KG1 (cell line): ENCODE measurements around the gene TMEM187.

Experiments
- DNase-seq: peaks from one replicate; lab custom pipeline; 2025; lab: John Stamatoyannopoulos, UW

TMEM187 gene

GRCh38 chrX:154019633-154020528 is 47.3 kb downstream of the TMEM187 start, which contains the start of gene IRAK1:
IRAK1 (minus strand) TSS chrX:154019902; CDS start chrX:154019812, 90 bp downstream.
- DNase-seq, result peak; percentile 5

- no peak for DNase-seq
Measured at GRCh38 chrX:154020536-154021115, 48.1 kb downstream of the TMEM187 start.

DNA sequence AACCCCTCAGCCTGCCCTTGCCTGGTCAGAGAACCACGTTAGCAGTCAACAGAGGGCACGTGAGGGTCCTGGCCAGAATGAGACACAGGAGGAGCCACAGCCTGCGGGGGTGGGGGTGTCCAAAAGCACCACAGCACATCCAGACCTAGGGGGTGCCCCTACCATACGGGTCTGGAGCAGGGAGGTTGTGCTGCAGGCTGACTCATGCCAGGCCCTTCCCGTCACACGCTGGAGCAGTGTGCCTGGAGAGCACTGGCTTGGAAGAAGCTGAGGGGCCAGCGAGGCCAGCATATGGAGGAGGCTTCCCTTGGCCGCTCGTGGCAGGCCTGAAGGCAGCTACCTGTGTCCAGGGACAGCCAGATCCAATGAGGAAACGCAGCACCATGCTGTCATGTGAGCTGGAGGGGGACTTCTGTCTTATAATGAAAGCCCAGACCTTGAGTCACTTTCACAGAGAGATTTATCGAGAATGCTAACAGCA is 48.6 kb downstream of the TMEM187 start:
- DNase-seq, result no peak

- no peak for DNase-seq
Measured at GRCh38 chrX:154022108-154022507, 49.6 kb downstream of the TMEM187 start.

- no peak for DNase-seq
Measured at GRCh38 chrX:154023276-154024000, 50.9 kb downstream of the TMEM187 start.

DNA sequence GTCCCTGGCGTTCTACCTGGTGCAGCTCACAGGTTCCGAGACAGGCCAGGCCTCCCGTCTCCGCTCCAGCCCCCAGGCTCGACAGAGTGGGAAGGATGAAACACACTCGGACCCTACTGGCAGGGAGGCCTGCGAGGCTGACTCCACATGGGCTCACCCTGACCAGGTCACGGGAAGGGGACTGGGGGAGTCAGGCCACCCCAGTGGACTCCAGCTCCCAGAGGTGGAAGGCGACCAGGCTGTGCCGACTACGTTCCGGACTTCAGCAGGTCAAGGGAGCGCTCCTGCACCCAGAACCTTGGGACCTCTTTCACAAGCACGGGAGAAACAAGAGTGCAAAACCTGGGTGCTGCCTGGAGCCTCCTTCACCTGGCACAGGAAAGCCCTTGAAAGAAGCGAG is 51.7 kb downstream of the TMEM187 start:
- no peak for DNase-seq

DNA sequence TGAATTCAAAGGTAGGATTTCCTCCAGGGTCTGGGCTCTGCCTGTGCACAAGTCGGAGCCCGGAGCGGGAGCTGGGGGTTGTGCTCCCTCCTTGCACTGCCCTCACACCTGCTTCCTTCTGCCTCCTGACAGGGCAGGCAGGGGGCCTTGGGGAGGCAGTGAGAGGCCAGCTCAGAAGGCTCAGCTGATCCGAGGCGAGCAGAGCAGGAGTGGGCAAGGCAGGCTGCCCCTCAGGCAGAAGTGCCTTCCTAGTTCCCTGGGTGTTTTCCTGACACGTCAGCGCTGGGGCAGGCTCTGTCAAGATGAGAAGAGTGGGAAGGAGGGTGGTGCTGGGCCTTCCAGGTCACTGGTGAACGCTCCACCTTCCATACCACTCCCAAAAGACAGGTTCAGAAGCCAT is 52.7 kb downstream of the TMEM187 start:
- no peak for DNase-seq

GRCh38 chrX:154026136-154027021 is 53.8 kb downstream of the TMEM187 start:
- DNase-seq, result no peak

GRCh38 chrX:154027022-154027402 is 54.5 kb downstream of the TMEM187 start:
- DNase-seq, result no peak

DNA sequence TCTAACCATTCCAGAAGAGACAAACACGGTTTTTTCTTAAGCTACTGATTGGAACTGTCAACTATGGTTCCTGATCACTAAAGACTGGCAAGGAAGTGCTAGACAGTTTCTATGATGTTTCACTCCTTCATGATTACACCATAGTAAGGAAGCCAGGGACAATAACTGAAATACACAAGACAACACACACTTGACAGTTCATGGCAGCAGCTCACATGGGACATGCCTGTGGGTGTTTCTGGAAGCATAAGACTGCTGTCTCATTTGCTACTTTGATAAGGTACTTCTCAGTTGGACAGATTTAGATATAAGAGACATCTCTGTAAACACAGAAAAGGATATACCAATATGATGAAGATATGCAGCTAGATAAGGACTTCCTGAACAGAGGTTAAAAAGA is 55.4 kb downstream of the TMEM187 start:
- no peak for DNase-seq

- DNase-seq, result no peak
Measured at GRCh38 chrX:154028502-154029184, 56.1 kb downstream of the TMEM187 start.

GRCh38 chrX:154029439-154029838 is 56.9 kb downstream of the TMEM187 start:
- no peak for DNase-seq

- no peak for DNase-seq
Measured at GRCh38 chrX:154030266-154030665, 57.7 kb downstream of the TMEM187 start.

GRCh38 chrX:154030715-154031305 is 58.3 kb downstream of the TMEM187 start:
- DNase-seq, result no peak

GRCh38 chrX:154032160-154032559 is 59.6 kb downstream of the TMEM187 start:
- DNase-seq, result no peak

- no peak for DNase-seq
Measured at GRCh38 chrX:154032653-154033052, 60.1 kb downstream of the TMEM187 start.
